BLaER1 (cell line): ENCODE results near the gene LRRC23.
"Not testable (repeated sequence)": the region's sequence is repeated elsewhere in the genome, so short reads cannot be mapped to it uniquely, and the experiment has no call there.

Experiments used
- H3K27ac ChIP-seq: shearing (Covaris generic); formaldehyde crosslinking; 2 replicates; pipeline ENCODE4 v1.8.1; 2022
- H3K27me3 ChIP-seq: shearing (Covaris generic); formaldehyde crosslinking; 2 replicates; pipeline ENCODE4 v1.8.1; 2022
- H3K36me3 ChIP-seq: shearing (Covaris generic); formaldehyde crosslinking; 2 replicates; pipeline ENCODE4 v1.8.1; 2022
- H3K4me1 ChIP-seq: shearing (Covaris generic); formaldehyde crosslinking; 2 replicates; pipeline ENCODE4 v1.8.1; 2022
- H3K4me2 ChIP-seq: shearing (Covaris generic); formaldehyde crosslinking; 2 replicates; pipeline ENCODE4 v1.8.1; 2022
- H3K4me3 ChIP-seq: shearing (Covaris generic); formaldehyde crosslinking; 2 replicates; pipeline ENCODE4 v1.8.1; 2022
- H3K9ac ChIP-seq: shearing (Covaris generic); formaldehyde crosslinking; 2 replicates; pipeline ENCODE4 v1.8.1; 2022
- H3K9me3 ChIP-seq: shearing (Covaris generic); formaldehyde crosslinking; 2 replicates; pipeline ENCODE4 v1.8.1; 2022
- H4K20me1 ChIP-seq: shearing (Covaris generic); formaldehyde crosslinking; 2 replicates; pipeline ENCODE4 v1.8.1; 2022
- Cebpa-rat ChIP-seq: shearing (Covaris generic); IDR thresholded peaks from 2 replicates; pipeline ENCODE4 v1.8.1; 2022

Gene LRRC23

DNA sequence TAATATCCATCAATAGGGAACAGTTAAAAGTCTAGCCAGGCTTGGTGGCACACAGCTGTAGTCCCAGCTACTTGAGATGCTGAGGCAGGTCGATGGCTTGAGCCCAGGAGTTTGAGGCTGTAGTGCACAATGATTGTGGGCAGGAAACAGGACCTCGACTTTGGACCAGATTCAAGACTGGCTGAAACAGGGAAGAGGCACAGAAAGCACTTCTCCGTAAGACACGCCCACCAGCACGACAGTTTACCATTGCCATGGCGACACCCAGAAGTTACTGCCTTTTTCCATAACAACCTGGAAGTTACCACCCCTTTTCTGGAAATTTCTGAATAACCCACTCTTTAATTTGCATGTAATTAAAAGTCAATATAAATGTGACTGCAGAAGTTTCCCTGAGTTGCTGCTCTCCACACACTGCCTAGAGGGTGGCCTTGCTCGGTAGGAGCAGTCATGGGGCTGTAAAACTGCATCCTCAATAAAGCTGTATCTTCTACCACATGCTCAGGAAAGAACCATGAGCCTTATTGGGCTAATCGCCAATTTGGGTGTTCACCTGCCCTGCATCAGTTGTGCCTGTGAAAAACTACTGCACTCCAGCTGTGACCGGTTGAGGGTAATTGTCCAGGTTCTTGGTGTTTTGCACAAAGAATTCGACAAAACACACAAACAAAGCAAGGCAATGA is 4.6 kb upstream of the LRRC23 start:
- Histone ChIP-seq H4K20me1 (no peaks in the 10 kb centered on the region), H3K9ac (no peak overlapping the region), H3K4me2 (peak overlapping the region; percentile 10; the same call in 1 of the 2 replicates), H3K27ac (no peak overlapping the region), H3K4me3 (no peak overlapping the region), H3K9me3 (no peaks in the 10 kb centered on the region), H3K27me3 (no peaks in the 10 kb centered on the region), H3K4me1 (peaks cover 19% of the 10 kb centered on the region), H3K36me3 (no peaks in the 10 kb centered on the region)
- TF ChIP-seq Cebpa-rat, result no peak

DNA sequence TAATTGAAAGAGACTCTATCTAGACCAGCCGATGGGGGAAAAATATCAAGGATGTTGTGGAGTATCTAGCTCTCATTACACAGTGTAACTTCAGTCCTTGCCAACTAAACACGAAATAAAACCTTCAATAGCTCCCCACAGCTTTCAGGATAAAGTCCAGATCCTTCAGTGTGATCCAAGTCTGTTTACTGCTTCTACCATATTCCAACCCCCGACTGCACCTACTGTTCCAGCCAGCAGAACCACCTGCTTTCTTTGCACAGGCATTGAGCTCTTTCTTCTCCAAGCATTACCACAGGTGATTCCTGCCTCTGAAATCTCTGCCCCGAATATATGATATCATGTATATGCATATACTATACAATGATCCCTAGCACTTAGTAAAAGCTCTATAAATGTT is 2.2 kb upstream of the LRRC23 start:
- Histone ChIP-seq H4K20me1 (no peaks in the 10 kb centered on the region), H3K9ac (no peak overlapping the region), H3K9me3 (no peaks in the 10 kb centered on the region), H3K36me3 (peaks cover 13% of the 10 kb centered on the region; the same call in 1 of the 2 replicates), H3K4me3 (no peak overlapping the region), H3K4me1 (peaks cover 26% of the 10 kb centered on the region), H3K4me2 (no peak overlapping the region), H3K27me3 (no peaks in the 10 kb centered on the region), H3K27ac (no peak overlapping the region)
- no peak for TF ChIP-seq Cebpa-rat

DNA sequence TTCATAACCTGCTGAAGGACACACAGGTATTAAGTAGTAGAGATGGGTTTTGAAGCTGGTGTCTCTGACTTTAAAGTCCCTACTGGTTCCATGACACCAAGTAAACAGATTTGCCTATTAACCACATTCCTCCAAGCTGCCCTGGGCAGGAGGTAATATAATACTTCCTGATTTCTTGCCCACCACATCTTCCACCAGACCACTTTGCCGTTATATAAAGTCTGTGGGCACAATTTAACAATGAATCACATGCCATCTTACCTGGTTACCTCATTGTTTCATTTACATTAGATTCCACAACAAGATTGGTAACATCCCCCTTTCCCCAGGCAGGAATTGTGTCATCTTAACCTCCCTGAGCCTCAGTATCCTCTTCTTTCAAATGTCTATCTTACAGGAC is 900 bp upstream of the LRRC23 start:
- Histone ChIP-seq H3K4me1 (peaks cover 26% of the 10 kb centered on the region), H3K9ac (no peak overlapping the region), H4K20me1 (no peaks in the 10 kb centered on the region), H3K27me3 (no peaks in the 10 kb centered on the region), H3K4me2 (peak overlapping the region; percentile 99), H3K36me3 (peaks cover 20% of the 10 kb centered on the region; the same call in 1 of the 2 replicates), H3K27ac (no peak overlapping the region), H3K4me3 (no peak overlapping the region), H3K9me3 (no peaks in the 10 kb centered on the region)
- no peak for TF ChIP-seq Cebpa-rat

DNA sequence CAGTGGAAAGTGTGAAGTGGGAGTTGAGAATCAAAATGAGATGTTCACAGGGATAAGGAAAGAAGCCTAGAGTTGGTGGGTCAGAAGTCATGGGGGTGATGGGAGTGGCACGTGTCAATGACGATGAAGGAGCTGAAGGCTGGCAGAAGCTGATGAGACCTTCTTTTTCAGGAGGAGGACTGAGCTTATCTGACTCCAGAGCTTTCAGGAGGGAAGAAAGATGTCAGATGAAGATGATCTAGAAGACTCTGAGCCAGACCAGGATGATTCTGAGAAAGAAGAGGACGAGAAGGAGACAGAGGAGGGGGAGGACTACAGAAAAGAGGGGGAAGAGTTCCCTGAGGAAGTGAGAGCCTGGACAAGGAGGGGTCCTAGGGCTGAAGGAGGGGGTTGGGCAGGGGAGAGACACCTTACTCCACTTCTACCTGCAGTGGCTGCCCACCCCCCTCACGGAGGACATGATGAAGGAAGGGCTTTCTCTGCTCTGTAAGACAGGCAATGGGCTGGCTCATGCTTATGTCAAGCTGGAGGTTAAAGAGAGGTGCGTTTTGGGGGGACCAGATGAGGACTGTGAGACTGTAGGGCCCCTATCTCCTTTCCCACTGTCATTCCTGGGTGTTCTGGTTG is 905 bp downstream of the LRRC23 start:
- Histone ChIP-seq H3K4me2 (peak overlapping the region; percentile 99), H4K20me1 (no peaks in the 10 kb centered on the region), H3K4me1 (peaks cover 19% of the 10 kb centered on the region), H3K27ac (no peak overlapping the region), H3K9me3 (no peaks in the 10 kb centered on the region), H3K4me3 (peak overlapping the region; percentile 74), H3K36me3 (peaks cover 20% of the 10 kb centered on the region; the same call in 1 of the 2 replicates), H3K9ac (peak overlapping the region; percentile 75), H3K27me3 (no peaks in the 10 kb centered on the region; the same call in 1 of the 2 replicates)
- TF ChIP-seq Cebpa-rat, result no peak

DNA sequence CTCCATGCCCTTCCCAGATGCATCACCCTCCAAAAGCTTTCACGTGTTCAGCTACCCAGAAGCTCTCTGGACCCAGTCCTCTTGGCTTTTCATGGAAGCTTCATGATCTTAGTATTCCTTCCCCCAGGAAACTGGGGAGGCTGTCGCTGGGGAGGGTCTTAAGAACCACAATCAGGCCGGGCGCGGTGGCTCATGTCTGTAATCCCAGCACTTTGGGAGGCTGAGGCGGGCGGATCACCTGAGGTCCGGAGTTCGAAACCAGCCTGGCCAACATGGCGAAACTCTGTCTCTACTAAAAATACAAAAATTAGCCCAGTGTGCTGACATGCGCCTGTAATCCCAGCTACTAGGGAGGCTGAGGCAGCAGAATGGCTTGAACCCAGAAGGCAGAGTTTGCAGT is 3.5 kb downstream of the LRRC23 start:
- not testable (repeated sequence) for H3K4me3 ChIP-seq, H4K20me1 ChIP-seq, H3K27ac ChIP-seq, H3K4me2 ChIP-seq, H3K9me3 ChIP-seq, H3K9ac ChIP-seq
- Histone ChIP-seq H3K36me3 (peaks cover 20% of the 10 kb centered on the region; the same call in 1 of the 2 replicates), H3K27me3 (peaks cover 25% of the 10 kb centered on the region), H3K4me1 (peaks cover 19% of the 10 kb centered on the region)

DNA sequence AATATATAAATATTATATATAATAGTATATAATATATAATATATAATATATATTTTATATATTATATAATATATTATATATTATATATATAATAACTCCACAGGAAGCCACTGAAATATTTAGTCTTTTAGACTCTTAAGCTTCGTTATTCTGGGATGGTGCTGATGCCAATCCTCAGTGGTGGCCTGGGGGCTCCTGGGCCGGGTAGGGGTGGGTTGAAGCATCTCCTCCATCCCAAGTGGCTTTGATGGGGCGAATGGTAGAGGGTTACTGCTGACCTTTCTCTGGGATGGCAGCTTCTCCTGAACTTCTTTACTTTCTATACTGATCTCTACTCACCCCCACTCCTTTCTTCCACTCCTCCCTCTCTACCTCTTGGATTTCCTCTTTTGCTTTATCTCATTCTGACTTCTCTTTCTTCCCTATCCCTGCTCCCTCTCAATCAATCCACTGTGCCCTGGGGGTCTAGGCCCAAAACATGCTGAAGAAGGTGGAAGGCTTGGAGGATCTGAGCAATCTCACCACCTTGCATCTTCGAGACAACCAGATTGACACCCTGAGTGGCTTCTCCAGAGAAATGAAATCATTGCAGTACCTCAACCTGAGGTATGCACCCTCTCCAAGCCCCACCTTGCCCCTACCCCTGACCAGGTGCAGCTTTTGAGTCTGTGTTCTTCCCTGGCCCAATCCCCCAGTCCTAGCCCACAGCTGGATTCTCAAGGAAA is 5.0 kb downstream of the LRRC23 start:
- H4K20me1 ChIP-seq, result no peaks in the 10 kb centered on the region
- peaks cover 17% of the 10 kb centered on the region for H3K4me1 ChIP-seq
- peaks cover 20% of the 10 kb centered on the region; the same call in 1 of the 2 replicates for H3K36me3 ChIP-seq
- H3K9me3 ChIP-seq, result no peaks in the 10 kb centered on the region
- no peak overlapping the region for H3K27ac ChIP-seq
- H3K4me3 ChIP-seq, result no peak overlapping the region
- H3K27me3 ChIP-seq, result peaks cover 39% of the 10 kb centered on the region
- H3K4me2 ChIP-seq, result no peak overlapping the region
- TF ChIP-seq Cebpa-rat, result no peak
- no peak overlapping the region for H3K9ac ChIP-seq

DNA sequence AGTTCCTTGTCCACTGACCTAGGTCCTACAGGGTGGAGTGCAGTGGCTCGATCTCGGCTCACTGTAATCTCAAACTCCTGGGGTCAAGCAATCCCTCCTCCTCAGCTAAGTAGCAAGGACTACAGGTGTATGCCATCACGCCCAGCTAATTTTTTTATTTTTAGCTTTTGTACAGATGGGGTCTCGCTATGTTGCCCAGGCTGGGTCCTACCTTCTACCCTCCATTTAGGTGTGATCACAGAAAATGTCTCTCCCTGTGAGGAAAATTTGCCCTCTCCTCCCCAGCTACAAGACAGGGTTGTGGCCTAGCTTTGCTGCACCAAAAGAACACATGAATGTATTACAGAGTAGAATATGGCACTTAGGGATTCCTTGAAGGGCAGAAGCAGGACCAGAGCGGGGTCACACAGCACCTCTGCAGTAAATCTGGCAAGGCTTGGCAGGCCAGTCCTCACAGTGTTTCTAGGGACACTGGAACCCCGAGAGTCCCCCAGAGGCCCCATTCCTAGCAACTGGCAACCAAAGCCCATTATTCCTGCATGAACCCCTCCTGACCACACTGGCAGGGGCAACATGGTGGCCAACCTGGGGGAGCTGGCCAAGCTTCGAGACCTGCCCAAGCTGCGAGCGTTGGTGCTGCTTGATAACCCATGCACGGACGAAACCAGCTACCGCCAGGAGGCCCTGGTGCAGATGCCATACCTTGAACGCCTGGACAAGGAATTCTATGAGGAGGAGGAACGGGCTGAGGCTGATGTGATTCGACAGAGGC is 7.7 kb downstream of the LRRC23 start:
- H3K4me3 ChIP-seq, result no peak overlapping the region
- peaks cover 17% of the 10 kb centered on the region for H3K4me1 ChIP-seq
- H4K20me1 ChIP-seq, result peaks cover 7% of the 10 kb centered on the region; the same call in 1 of the 2 replicates
- H3K4me2 ChIP-seq, result no peak overlapping the region
- no peak overlapping the region for H3K27ac ChIP-seq
- H3K27me3 ChIP-seq, result peaks cover 67% of the 10 kb centered on the region
- peaks cover 8% of the 10 kb centered on the region; the same call in 1 of the 2 replicates for H3K36me3 ChIP-seq
- TF ChIP-seq Cebpa-rat, result no peak
- no peak overlapping the region for H3K9ac ChIP-seq
- no peaks in the 10 kb centered on the region for H3K9me3 ChIP-seq

DNA sequence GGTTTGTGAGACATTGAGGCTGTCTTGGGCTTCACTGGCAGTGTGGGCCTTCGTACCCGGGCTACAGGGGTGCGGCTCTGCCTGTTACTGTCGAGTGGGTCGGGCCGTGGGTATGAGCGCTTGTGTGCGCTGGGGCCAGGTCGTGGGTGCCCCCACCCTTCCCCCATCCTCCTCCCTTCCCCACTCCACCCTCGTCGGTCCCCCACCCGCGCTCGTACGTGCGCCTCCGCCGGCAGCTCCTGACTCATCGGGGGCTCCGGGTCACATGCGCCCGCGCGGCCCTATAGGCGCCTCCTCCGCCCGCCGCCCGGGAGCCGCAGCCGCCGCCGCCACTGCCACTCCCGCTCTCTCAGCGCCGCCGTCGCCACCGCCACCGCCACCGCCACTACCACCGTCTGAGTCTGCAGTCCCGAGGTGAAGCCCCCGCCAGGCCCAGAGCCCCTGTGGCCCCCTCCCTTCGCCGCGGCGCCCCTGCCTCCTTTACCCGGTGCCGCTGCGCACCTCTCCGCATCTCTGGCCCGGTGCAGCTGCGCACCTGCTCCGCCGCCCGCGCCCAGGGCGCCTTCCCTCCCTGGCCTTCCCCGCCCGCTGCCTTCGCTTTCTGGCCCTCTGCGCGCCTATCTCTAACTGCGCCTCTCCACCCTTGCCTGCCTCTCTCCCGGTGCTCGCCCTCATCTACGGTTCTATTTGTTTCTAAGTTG is 9.8 kb downstream of the LRRC23 start, which contains the start of gene ENO2:
Gene ENO2 (plus strand): TSS at position 335 of the 701 bp plus-strand sequence. CDS start 1,253 bp downstream, outside the sequence.
- peaks cover 7% of the 10 kb centered on the region; the same call in 1 of the 2 replicates for H4K20me1 ChIP-seq
- no peaks in the 10 kb centered on the region for H3K9me3 ChIP-seq
- peak within 1 kb of the TSS; percentile 55; the same call in 1 of the 2 replicates for H3K9ac ChIP-seq
- no peak for TF ChIP-seq Cebpa-rat
- no peaks in the 10 kb centered on the region; the same call in 1 of the 2 replicates for H3K36me3 ChIP-seq
- no peak within 1 kb of the TSS for H3K27ac ChIP-seq
- peak within 1 kb of the TSS; percentile 72 for H3K4me3 ChIP-seq
- peak within 1 kb of the TSS; percentile 93 for H3K4me2 ChIP-seq
- H3K4me1 ChIP-seq, result peaks cover 20% of the 10 kb centered on the region
- peaks cover 71% of the 10 kb centered on the region for H3K27me3 ChIP-seq
